Endodermal cell (in vitro differentiated cells): ENCODE data around the gene ATRN. TPM values are rescaled to one million over a fixed set of nuclear protein-coding genes. Genes with fewer than 3 reads are reported as not detected.

Experiments
- DNase-seq: peaks from one replicate; pipeline ENCODE4 v3.0.0-alpha.2; 2017
- H3K27ac ChIP-seq: 2 replicates; pipeline ENCODE4 v1.5.1; 2013; ENCODE audit warnings: mild to moderate bottlenecking, low read depth, low read length, moderate library complexity
- H3K27me3 ChIP-seq: 2 replicates; pipeline ENCODE4 v1.6.1; 2013; ENCODE audit warnings: mild to moderate bottlenecking, low read length, moderate library complexity; ENCODE audit not compliant: insufficient read depth, control insufficient read depth, poor library complexity, severe bottlenecking
- H3K36me3 ChIP-seq: 2 replicates; pipeline ENCODE4 v1.7.0; 2013; ENCODE audit warnings: mild to moderate bottlenecking, low read length, moderate library complexity; ENCODE audit not compliant: control insufficient read depth, insufficient read depth
- H3K4me1 ChIP-seq: one replicate; pipeline ENCODE4 v1.7.0; 2013; ENCODE audit warnings: low read length; ENCODE audit not compliant: control insufficient read depth, insufficient read depth
- H3K4me3 ChIP-seq: 2 replicates; pipeline ENCODE4 v1.5.1; 2013; ENCODE audit warnings: mild to moderate bottlenecking, low read length, moderate library complexity
- H3K9ac ChIP-seq: 2 replicates; pipeline ENCODE4 v1.6.1; 2013; ENCODE audit warnings: mild to moderate bottlenecking, low read length, moderate library complexity; ENCODE audit not compliant: poor library complexity, severe bottlenecking; ENCODE audit errors: extremely low read depth
- H3K9me3 ChIP-seq: 2 replicates; pipeline ENCODE4 v1.6.1; 2013; ENCODE audit warnings: mild to moderate bottlenecking, low read length, moderate library complexity; ENCODE audit not compliant: control insufficient read depth
- H3K27ac Mint-ChIP-seq: 2 replicates; pipeline ENCODE4 v1.8.0; 2020; ENCODE audit warnings: mixed read lengths
- H3K27me3 Mint-ChIP-seq: 2 replicates; pipeline ENCODE4 v1.8.0; 2021; ENCODE audit warnings: mild to moderate bottlenecking, mixed read lengths; ENCODE audit not compliant: insufficient read depth
- H3K36me3 Mint-ChIP-seq: 2 replicates; pipeline ENCODE4 v1.8.0; 2020; ENCODE audit warnings: low read depth, mixed read lengths
- H3K4me1 Mint-ChIP-seq: 2 replicates; pipeline ENCODE4 v1.8.0; 2020; ENCODE audit warnings: mixed read lengths
- H3K4me3 Mint-ChIP-seq: 2 replicates; pipeline ENCODE4 v1.8.0; 2020; ENCODE audit warnings: mild to moderate bottlenecking, moderate library complexity, mixed read lengths
- H3K9me3 Mint-ChIP-seq: 2 replicates; pipeline ENCODE4 v1.8.0; 2020; ENCODE audit warnings: mild to moderate bottlenecking, mixed read lengths
- WGBS, 2 experiments: methylation state at CpG; one replicate each; pipeline versions ENCODE4 v1.1.5 to v1.1.7; 2013; ENCODE audit warnings: missing lambda C conversion rate in 2 of 2, mixed read lengths in 1 of 2; ENCODE audit not compliant: insufficient coverage in 1 of 2, insufficient read length in 1 of 2; 5-methylcytosine and 5-hydroxymethylcytosine counted together
- total RNA-seq, 2 donors: library from RNA; stranded (reverse); fragmentation: NEBNext Ultra II Directional in 1 of 2; extraction: Animal tissue kit (Norgen Biotek cat#: 25700) in 1 of 2; gene quantifications; 2 replicates in 1 of 2; 3 replicates in 1 of 2; pipeline ENCODE4 v1.2.1, GENCODE V29; 2021
- TF ChIP-seq, protein P1 (sequence below): fragments of 200-600 bp; sonication (generic); conservative IDR thresholded peaks from 2 replicates; pipeline ENCODE4 v1.5.0; 2021; ENCODE audit warnings: antibody characterized with exemption, mild to moderate bottlenecking

ATRN gene
- total RNA-seq, 2 donors from 2014 or later: 27.4 to 31.2 TPM

DNA sequence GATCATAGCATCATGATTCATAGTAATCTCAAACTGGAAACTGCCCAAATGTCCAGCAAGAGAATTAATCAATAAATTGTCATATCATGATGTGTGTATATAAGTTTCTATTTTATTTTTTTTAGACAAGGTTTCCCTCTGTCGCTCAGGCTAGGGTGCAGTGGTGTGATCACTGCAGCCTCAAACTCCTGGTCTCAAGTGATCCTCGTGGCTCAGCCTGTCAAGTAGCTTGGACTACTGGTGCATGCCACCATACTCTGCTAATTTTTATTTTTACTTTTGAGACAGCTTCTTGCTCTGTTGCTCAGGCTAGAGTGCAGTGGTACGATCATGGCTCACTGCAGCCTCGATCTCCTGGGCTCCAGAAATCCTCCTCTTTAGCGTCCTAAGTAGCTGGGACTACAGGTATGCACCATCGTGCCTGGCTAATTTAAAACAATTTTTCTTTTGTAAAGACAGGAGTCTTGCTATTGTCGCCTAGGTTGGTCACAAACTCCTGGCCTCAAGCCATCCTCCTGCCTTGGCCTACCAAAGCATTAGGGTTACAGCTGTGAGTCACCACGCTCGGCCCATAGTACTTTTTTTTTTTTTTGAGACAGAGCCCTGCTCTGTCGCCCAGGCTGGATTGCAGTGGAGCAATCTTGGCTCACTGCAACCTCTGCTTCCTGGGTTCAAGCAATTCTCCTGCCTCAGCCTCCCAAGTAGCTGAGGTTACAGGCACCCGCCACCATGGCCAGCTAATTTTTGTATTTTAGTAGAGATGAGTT is 8.7 kb upstream of the ATRN start:
- Histone ChIP-seq H3K27ac (no peak overlapping the region), H3K9ac (no peak overlapping the region)

GRCh38 chr20:3464166-3464565 is 6.7 kb upstream of the ATRN start:
- WGBS, 2 experiments: 86 to 89% methylated on average over 3 of the region's 4 CpGs
- peaks cover 16% of the 10 kb centered on the region for H3K27me3 ChIP-seq
- no peak overlapping the region for H3K27ac Mint-ChIP-seq
- no peak overlapping the region for H3K9ac ChIP-seq
- no peaks in the 10 kb centered on the region for H3K9me3 Mint-ChIP-seq
- no peaks in the 10 kb centered on the region for H3K36me3 ChIP-seq
- no peak overlapping the region for H3K4me3 Mint-ChIP-seq
- peaks cover 42% of the 10 kb centered on the region for H3K27me3 Mint-ChIP-seq
- no peaks in the 10 kb centered on the region for H3K9me3 ChIP-seq
- no peaks in the 10 kb centered on the region for H3K36me3 Mint-ChIP-seq
- no peak overlapping the region for H3K4me3 ChIP-seq
- no peak overlapping the region for H3K27ac ChIP-seq
- H3K4me1 ChIP-seq: no peaks in the 10 kb centered on the region
- TF ChIP-seq, protein P1, sequence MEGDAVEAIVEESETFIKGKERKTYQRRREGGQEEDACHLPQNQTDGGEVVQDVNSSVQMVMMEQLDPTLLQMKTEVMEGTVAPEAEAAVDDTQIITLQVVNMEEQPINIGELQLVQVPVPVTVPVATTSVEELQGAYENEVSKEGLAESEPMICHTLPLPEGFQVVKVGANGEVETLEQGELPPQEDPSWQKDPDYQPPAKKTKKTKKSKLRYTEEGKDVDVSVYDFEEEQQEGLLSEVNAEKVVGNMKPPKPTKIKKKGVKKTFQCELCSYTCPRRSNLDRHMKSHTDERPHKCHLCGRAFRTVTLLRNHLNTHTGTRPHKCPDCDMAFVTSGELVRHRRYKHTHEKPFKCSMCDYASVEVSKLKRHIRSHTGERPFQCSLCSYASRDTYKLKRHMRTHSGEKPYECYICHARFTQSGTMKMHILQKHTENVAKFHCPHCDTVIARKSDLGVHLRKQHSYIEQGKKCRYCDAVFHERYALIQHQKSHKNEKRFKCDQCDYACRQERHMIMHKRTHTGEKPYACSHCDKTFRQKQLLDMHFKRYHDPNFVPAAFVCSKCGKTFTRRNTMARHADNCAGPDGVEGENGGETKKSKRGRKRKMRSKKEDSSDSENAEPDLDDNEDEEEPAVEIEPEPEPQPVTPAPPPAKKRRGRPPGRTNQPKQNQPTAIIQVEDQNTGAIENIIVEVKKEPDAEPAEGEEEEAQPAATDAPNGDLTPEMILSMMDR: no peak
- no peak for DNase-seq
- peaks cover 6% of the 10 kb centered on the region for H3K4me1 Mint-ChIP-seq

More for the DNA sequence above, 8.7 kb upstream of the ATRN start:
- TF ChIP-seq, protein P1: no peak
- Mint-ChIP-seq H3K9me3 (no peaks in the 10 kb centered on the region), H3K4me1 (peaks cover 6% of the 10 kb centered on the region), H3K27ac (no peak overlapping the region), H3K36me3 (no peaks in the 10 kb centered on the region), H3K27me3 (peaks cover 25% of the 10 kb centered on the region), H3K4me3 (no peak overlapping the region)
- H3K4me1 ChIP-seq: no peaks in the 10 kb centered on the region
- H3K36me3 ChIP-seq: no peaks in the 10 kb centered on the region
- H3K4me3 ChIP-seq: no peak overlapping the region
- no peak for DNase-seq
- H3K9me3 ChIP-seq: no peaks in the 10 kb centered on the region
- 92 to 94% methylated on average over 9 to 11 of the region's 11 CpGs for WGBS, 2 experiments
- peaks cover 16% of the 10 kb centered on the region for H3K27me3 ChIP-seq

- no peaks in the 10 kb centered on the region for H3K36me3 Mint-ChIP-seq
- WGBS, 2 experiments: 0 to 59% methylated on average over 1 of the region's 1 CpG
- Histone ChIP-seq H3K9me3 (no peaks in the 10 kb centered on the region), H3K4me3 (no peak overlapping the region), H3K27ac (no peak overlapping the region), H3K36me3 (no peaks in the 10 kb centered on the region), H3K27me3 (peaks cover 16% of the 10 kb centered on the region), H3K4me1 (no peaks in the 10 kb centered on the region), H3K9ac (no peak overlapping the region)
- H3K4me1 Mint-ChIP-seq: peaks cover 6% of the 10 kb centered on the region
- peaks cover 51% of the 10 kb centered on the region for H3K27me3 Mint-ChIP-seq
- DNase-seq: no peak
- no peak overlapping the region for H3K27ac Mint-ChIP-seq
- H3K4me3 Mint-ChIP-seq: no peak overlapping the region
- H3K9me3 Mint-ChIP-seq: no peaks in the 10 kb centered on the region
- TF ChIP-seq, protein P1: no peak
Measured at GRCh38 chr20:3465301-3465700, 5.5 kb upstream of the ATRN start.
